Fibroblast of the aortic adventitia (primary cell): ENCODE data around the gene KCNIP3. TPM values are rescaled to one million over a fixed set of nuclear protein-coding genes. Genes with fewer than 3 reads are reported as not detected.

ENCODE experiments used
- DNase-seq: peaks from one replicate; pipeline ENCODE4 v3.0.0-alpha.2; 2010; ENCODE audit warnings: low read depth
- H3K4me3 ChIP-seq: 2 replicates; pipeline ENCODE4 v1.5.1; 2011; ENCODE audit warnings: low read depth, mild to moderate bottlenecking, control low read depth, low read length, moderate library complexity
- CTCF ChIP-seq: IDR thresholded peaks from 2 replicates; pipeline ENCODE4 v1.5.1; 2011; ENCODE audit warnings: mild to moderate bottlenecking, low read length, control low read depth, inconsistent platforms; ENCODE audit not compliant: insufficient read depth
- total RNA-seq: library from RNA; depleted of rRNA; stranded (reverse); fragments of >200 nt; gene quantifications from 2 replicates; pipeline ENCODE4 v1.2.3, GENCODE V29; 2012; ENCODE audit warnings: low replicate concordance

Gene KCNIP3
- total RNA-seq, 1 donor: 2.9 TPM

- H3K4me3 ChIP-seq: no peak overlapping the region
- TF ChIP-seq CTCF: no peak
- no peak for DNase-seq
Observed at GRCh38 chr2:95300450-95300849, 3.3 kb downstream of the KCNIP3 start.

GRCh38 chr2:95301186-95301585, 4.0 kb downstream of the KCNIP3 start:
- H3K4me3 ChIP-seq: no peak overlapping the region
- TF ChIP-seq CTCF: no peak
- no peak for DNase-seq

GRCh38 chr2:95301876-95302641, 4.9 kb downstream of the KCNIP3 start:
- DNase-seq: no peak
- H3K4me3 ChIP-seq: no peak overlapping the region
- TF ChIP-seq CTCF: no peak

GRCh38 chr2:95303191-95303919, 6.2 kb downstream of the KCNIP3 start:
- H3K4me3 ChIP-seq: no peak overlapping the region
- no peak for TF ChIP-seq CTCF
- no peak for DNase-seq

- no peak for TF ChIP-seq CTCF
- H3K4me3 ChIP-seq: no peak overlapping the region
- DNase-seq: peak; percentile 62
Observed at GRCh38 chr2:95305380-95306061, 8.4 kb downstream of the KCNIP3 start.

- TF ChIP-seq CTCF: no peak
- no peak for DNase-seq
- no peak overlapping the region for H3K4me3 ChIP-seq
Observed at GRCh38 chr2:95306336-95306895, 9.3 kb downstream of the KCNIP3 start.
